Osteocyte (in vitro differentiated cells): ENCODE measurements around the gene EIF4G3. TPM values are rescaled to one million over a fixed set of nuclear protein-coding genes. Genes with fewer than 3 reads are reported as not detected.
"Not testable (repeated sequence)": the region's sequence is repeated elsewhere in the genome, so short reads cannot be mapped to it uniquely, and the experiment has no call there.

Source experiments
- DNase-seq: peaks from one replicate; pipeline ENCODE4 v3.0.0; 2021; ENCODE audit warnings: mixed read lengths; ENCODE audit not compliant: unreplicated experiment; ENCODE audit errors: extremely low spot score
- H3K27ac Mint-ChIP-seq: one replicate; pipeline ENCODE4 v1.8.0; 2021; ENCODE audit warnings: mild to moderate bottlenecking, mixed read lengths; ENCODE audit not compliant: unreplicated experiment
- H3K27me3 Mint-ChIP-seq: one replicate; pipeline ENCODE4 v1.8.0; 2021; ENCODE audit warnings: mixed read lengths; ENCODE audit not compliant: unreplicated experiment
- H3K36me3 Mint-ChIP-seq: one replicate; pipeline ENCODE4 v1.8.0; 2021; ENCODE audit warnings: mixed read lengths; ENCODE audit not compliant: unreplicated experiment
- H3K4me1 Mint-ChIP-seq: one replicate; pipeline ENCODE4 v1.8.0; 2021; ENCODE audit warnings: mixed read lengths; ENCODE audit not compliant: unreplicated experiment
- H3K4me3 Mint-ChIP-seq: one replicate; pipeline ENCODE4 v1.8.0; 2021; ENCODE audit warnings: mild to moderate bottlenecking, moderate library complexity, mixed read lengths; ENCODE audit not compliant: unreplicated experiment
- H3K9me3 Mint-ChIP-seq: one replicate; pipeline ENCODE4 v1.8.0; 2021; ENCODE audit warnings: mixed read lengths; ENCODE audit not compliant: unreplicated experiment
- CTCF ChIP-seq: fragments of 200-600 bp; sonication (generic); IDR thresholded peaks from 2 replicates; pipeline ENCODE4 v1.5.0; 2021; ENCODE audit warnings: antibody characterized with exemption, mild to moderate bottlenecking, moderate library complexity
- total RNA-seq: library from RNA; stranded (reverse); gene quantifications from 2 replicates; pipeline ENCODE4 v1.2.1, GENCODE V29; 2021

Gene EIF4G3
- total RNA-seq, 1 donor from 2014 or later, result 81.9 TPM

- no peak overlapping the region for H3K27ac Mint-ChIP-seq
- no peak overlapping the region for H3K4me3 Mint-ChIP-seq
- no peaks in the 10 kb centered on the region for H3K27me3 Mint-ChIP-seq
- peaks cover 25% of the 10 kb centered on the region for H3K4me1 Mint-ChIP-seq
- no peak for DNase-seq
- peaks cover 15% of the 10 kb centered on the region for H3K36me3 Mint-ChIP-seq
- H3K9me3 Mint-ChIP-seq, result no peaks in the 10 kb centered on the region
- no peak for TF ChIP-seq CTCF
These were observed 146.5 kb downstream of the EIF4G3 start for GRCh38 chr1:21030181-21030580.

GRCh38 chr1:21028520-21029145 lies 148.1 kb downstream of the EIF4G3 start:
- no peak for DNase-seq
- Mint-ChIP-seq H3K27ac (no peak overlapping the region), H3K36me3 (peaks cover 15% of the 10 kb centered on the region), H3K27me3 (no peaks in the 10 kb centered on the region), H3K9me3 (no peaks in the 10 kb centered on the region), H3K4me1 (peaks cover 25% of the 10 kb centered on the region), H3K4me3 (no peak overlapping the region)
- no peak for TF ChIP-seq CTCF

- DNase-seq, result no peak
- Mint-ChIP-seq H3K4me3 (no peak overlapping the region), H3K9me3 (no peaks in the 10 kb centered on the region), H3K27ac (no peak overlapping the region), H3K27me3 (no peaks in the 10 kb centered on the region), H3K36me3 (peaks cover 15% of the 10 kb centered on the region), H3K4me1 (peaks cover 22% of the 10 kb centered on the region)
- no peak for TF ChIP-seq CTCF
These were observed 148.9 kb downstream of the EIF4G3 start for GRCh38 chr1:21027805-21028204.

GRCh38 chr1:21024918-21025317 lies 151.8 kb downstream of the EIF4G3 start:
- H3K27me3 Mint-ChIP-seq, result no peaks in the 10 kb centered on the region
- DNase-seq, result no peak
- H3K27ac Mint-ChIP-seq, result no peak overlapping the region
- H3K4me1 Mint-ChIP-seq, result peaks cover 32% of the 10 kb centered on the region
- H3K9me3 Mint-ChIP-seq, result no peaks in the 10 kb centered on the region
- no peak for TF ChIP-seq CTCF
- no peak overlapping the region for H3K4me3 Mint-ChIP-seq
- peaks cover 13% of the 10 kb centered on the region for H3K36me3 Mint-ChIP-seq

GRCh38 chr1:21024136-21024896 lies 152.4 kb downstream of the EIF4G3 start:
- not testable (repeated sequence) for H3K9me3 Mint-ChIP-seq, H3K27ac Mint-ChIP-seq, DNase-seq, H3K27me3 Mint-ChIP-seq, H3K4me3 Mint-ChIP-seq
- peaks cover 33% of the 10 kb centered on the region for H3K4me1 Mint-ChIP-seq
- peaks cover 13% of the 10 kb centered on the region for H3K36me3 Mint-ChIP-seq
